ENCODE results near the gene KLHL22.
"Not testable (repeated sequence)": the region's sequence is repeated elsewhere in the genome, so short reads cannot be mapped to it uniquely, and the experiment has no call there.

Gene KLHL22

GRCh38 chr22:20516399-20516798 is 20.8 kb upstream of the KLHL22 start:
- no peak for TF ChIP-seq CTCF (IDR thresholded peaks at IDR 0.05; ENCODE audit: low read depth, low read length)
- DNase-seq (ENCODE audit: extremely low read depth, low read depth) = no peak

DNA sequence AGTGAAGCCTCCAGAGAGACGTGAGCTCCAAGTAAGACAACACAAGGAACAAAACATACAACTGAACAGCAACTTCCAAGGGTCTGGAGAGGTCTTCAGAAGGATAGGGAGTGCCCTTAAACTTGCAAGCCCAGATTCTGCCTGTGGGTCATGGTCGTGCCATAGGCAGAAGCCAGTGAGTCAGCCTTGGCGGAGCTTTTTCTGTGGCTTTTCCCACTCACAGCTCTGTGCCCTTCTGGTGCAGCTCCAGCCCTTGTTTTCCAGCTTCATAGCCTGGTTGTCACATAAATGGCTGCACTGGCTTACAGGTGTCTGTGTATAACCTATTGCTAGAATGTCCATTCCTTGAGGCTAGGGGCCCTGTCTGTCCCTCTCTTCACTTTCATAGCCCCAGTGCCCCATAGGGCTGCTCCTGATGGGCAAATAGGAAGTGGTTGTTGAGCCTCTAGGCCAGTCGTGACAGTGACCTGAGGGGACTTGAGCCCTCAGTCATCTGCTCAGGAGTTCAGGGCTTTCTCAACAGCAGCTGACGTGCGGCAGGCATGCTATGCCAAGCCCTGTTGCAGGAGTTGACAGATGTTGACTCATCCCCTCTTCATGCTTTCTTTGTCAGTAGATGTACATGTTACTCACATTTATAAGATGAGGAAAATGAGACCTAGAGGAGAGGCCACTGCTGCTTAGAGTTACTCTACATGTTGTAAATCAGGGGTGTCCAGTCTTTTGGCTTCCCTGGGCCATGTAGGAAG is 19.2 kb upstream of the KLHL22 start:
- DNase-seq (ENCODE audit: extremely low read depth, low read depth) = peak; percentile 59
- TF ChIP-seq CTCF (IDR thresholded peaks at IDR 0.05; ENCODE audit: low read depth, low read length) = no peak

GRCh38 chr22:20511578-20512229 is 16.1 kb upstream of the KLHL22 start:
- no peak for TF ChIP-seq CTCF (IDR thresholded peaks at IDR 0.05; ENCODE audit: low read depth, low read length)
- no peak for DNase-seq (ENCODE audit: extremely low read depth, low read depth)

GRCh38 chr22:20510811-20511577 is 15.4 kb upstream of the KLHL22 start:
- no peak for TF ChIP-seq CTCF (IDR thresholded peaks at IDR 0.05; ENCODE audit: low read depth, low read length)
- DNase-seq (ENCODE audit: extremely low read depth, low read depth) = no peak

GRCh38 chr22:20509344-20510047 is 13.9 kb upstream of the KLHL22 start:
- peak; percentile 72 for DNase-seq (ENCODE audit: extremely low read depth, low read depth)
- no peak for TF ChIP-seq CTCF (IDR thresholded peaks at IDR 0.05; ENCODE audit: low read depth, low read length)

DNA sequence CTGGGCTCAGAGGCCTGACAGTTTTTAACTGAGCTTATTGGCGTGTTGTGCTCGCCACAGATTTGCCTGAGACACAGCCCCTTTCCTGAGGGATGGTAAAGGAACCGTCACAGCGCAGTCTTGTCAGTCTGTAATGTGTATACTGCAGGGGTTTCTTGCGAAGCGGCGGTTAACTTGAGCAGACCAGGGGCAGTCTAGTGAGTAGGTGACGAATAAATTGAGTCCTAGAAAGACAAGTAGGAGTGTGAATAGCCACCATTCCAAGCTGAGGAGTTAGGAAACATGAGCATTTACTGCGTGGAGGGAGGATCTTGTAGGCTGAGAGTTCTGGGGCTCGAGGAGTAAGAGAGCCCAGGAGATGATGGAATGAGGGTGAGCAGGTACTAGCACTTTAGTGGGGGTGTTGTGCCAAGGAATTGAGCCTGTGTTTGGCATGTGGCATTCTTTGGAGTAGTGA is 13.2 kb upstream of the KLHL22 start:
- DNase-seq (ENCODE audit: extremely low read depth, low read depth) = no peak
- no peak for TF ChIP-seq CTCF (IDR thresholded peaks at IDR 0.05; ENCODE audit: low read depth, low read length)

DNA sequence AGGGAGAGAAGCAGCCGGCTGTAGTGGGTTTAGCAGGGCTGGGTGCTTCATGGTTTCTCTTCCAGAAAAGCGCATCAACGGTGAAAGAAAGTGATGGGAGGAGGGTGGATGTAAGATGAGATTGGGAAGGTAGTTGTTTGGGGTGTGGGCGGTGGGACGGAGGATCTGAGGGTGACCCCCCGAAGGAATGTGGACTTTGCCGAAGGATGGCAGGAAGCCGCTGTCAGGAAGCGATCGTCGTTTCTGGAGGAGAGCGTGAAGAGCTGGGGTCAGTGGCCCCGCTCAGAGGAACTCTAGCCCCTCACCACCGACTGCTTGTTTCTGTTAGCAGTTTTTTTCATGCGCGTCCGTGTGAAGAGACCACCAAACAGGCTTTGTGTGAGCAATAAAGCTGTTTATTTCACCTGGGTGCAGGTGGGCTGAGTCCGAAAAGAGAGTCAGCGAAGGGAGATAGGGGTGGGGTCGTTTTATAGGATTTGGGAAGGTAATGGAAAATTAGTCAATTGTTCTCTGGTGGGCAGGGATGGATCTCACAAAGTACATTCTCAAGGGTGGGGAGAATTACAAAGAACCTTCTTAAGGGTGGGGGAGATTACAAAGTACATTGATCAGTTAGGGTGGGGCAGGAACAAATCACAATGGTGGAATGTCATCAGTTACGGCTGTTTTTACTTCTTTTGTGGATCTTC is 12.6 kb upstream of the KLHL22 start:
- not testable (repeated sequence) for DNase-seq (ENCODE audit: extremely low read depth, low read depth)
